Sigmoid colon (tissue), 7 donors: ENCODE results near the gene ASB8. TPM values are rescaled to one million over a fixed set of nuclear protein-coding genes. Genes with fewer than 3 reads are reported as not detected.

Experiments used
- DNase-seq: peaks from one replicate; pipeline ENCODE4 v3.0.0-alpha.2; 2019
- H3K27ac ChIP-seq, 4 donors: fragments of 200-600 bp; sonication (generic); one replicate each; pipeline ENCODE4 v1.5.1; 2016 to 2019; ENCODE audit warnings: mild to moderate bottlenecking in 1 of 4
- H3K27me3 ChIP-seq, 3 donors: fragments of 200-600 bp; sonication (generic); one replicate each; pipeline ENCODE4 v1.5.1; 2019; ENCODE audit warnings: mild to moderate bottlenecking in 1 of 3
- H3K36me3 ChIP-seq, 4 donors: fragments of 200-600 bp; sonication (generic); one replicate each; pipeline ENCODE4 v1.5.1; 2016 to 2019
- H3K4me1 ChIP-seq, 4 donors: fragments of 200-600 bp; sonication (generic); one replicate each; pipeline ENCODE4 v1.5.1; 2017 to 2019
- H3K4me3 ChIP-seq, 4 donors: fragments of 200-600 bp; sonication (generic); one replicate each; pipeline ENCODE4 v1.5.1; 2017 to 2019; ENCODE audit warnings: mild to moderate bottlenecking in 2 of 4, moderate library complexity in 1 of 4
- H3K9me3 ChIP-seq, 4 donors: fragments of 200-600 bp in 3 of 4; sonication (generic) in 3 of 4; one replicate each; pipeline versions ENCODE4 v1.5.1 to v1.6.1; 2013 to 2019
- EP300 ChIP-seq, 4 donors: sonication (generic); formaldehyde crosslinking; IDR thresholded peaks; one replicate each; pipeline ENCODE4 v1.6.1; 2017; ENCODE audit warnings: antibody characterized with exemption in 4 of 4
- POLR2A ChIP-seq, 2 donors: fragments of 450-650 bp; IDR thresholded peaks; one replicate each; pipeline ENCODE4 v1.6.1; 2016; ENCODE audit warnings: antibody characterized with exemption in 2 of 2, mild to moderate bottlenecking in 2 of 2, moderate library complexity in 2 of 2
- POLR2AphosphoS5 ChIP-seq, 4 donors: sonication (generic); formaldehyde crosslinking; IDR thresholded peaks; one replicate each; pipeline ENCODE4 v1.6.1; 2017; ENCODE audit warnings: antibody characterized with exemption in 4 of 4
- WGBS, 2 donors: extraction: QIAGEN DNeasy Blood & Tissue Kit; methylation state at CpG; one replicate each; pipeline ENCODE4 v1.1.7; 2013; 5-methylcytosine and 5-hydroxymethylcytosine counted together
- intact Hi-C: fragments of 100-400 bp; cut with DNase I; formaldehyde crosslinking; loops from one replicate; pipeline ENCODE4 v1.15.1; 2023
- polyA plus RNA-seq, 3 donors: library from polyadenylated mRNA; stranded (reverse); fragments of 200-250 nt; gene quantifications; one replicate each; pipeline ENCODE4 v1.2.3, GENCODE V29; 2013
- total RNA-seq, 4 donors: library from RNA; depleted of rRNA; stranded (reverse); fragments of >200 nt; gene quantifications; one replicate each; pipeline ENCODE4 v1.1.0, GENCODE V29; 2016
- TF ChIP-seq, protein P1 (sequence below), 4 experiments: fragments of 450-650 bp in 3 of 4; fragments of 200-600 bp in 1 of 4; IDR thresholded peaks; one replicate each; pipeline ENCODE4 v1.5.1; 2016 to 2019; ENCODE audit warnings: antibody characterized with exemption in 4 of 4, mild to moderate bottlenecking in 3 of 4, moderate library complexity in 2 of 4
- donor health status: healthy with polysubstance abuse.
- donor health status: Bipolar disorder and iron deficiency.
- donor health status: healthy.

The ASB8 gene
- total and polyA plus RNA-seq, 7 donors, result 20.6 to 64.3 (median 35.6) TPM

DNA sequence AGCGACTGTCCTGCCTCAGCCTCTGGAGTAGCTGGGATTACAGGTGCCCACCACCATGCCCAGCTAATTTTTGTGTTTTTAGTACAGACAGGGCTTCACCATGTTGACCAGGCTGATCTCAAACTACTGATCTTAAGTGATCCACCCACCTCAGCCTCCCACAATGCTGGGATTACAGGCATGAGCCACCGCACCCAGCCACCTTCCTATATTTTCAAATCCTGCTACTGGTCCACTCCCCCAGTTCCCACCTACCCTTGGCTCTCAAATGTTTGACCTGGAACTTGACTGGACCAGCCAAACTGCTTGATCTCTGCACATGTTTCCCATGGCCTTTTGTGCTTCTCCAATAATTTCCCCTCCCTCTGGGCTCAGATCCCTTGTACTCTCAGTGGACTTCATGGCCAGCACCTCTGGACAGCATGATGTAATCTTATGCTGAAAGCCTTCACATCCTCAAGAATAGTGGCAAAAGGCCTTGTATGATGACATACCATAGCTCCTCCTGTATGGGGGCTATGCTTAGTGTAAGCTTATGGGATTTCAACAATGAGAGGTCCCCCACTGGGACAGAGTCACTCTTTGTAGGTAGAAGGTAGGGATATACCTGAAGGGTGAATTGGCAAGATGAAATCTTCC, 23.7 kb upstream of the ASB8 start:
- H3K4me3 ChIP-seq, result no peak overlapping the region
- intact Hi-C loops, result no loop called here
- DNase-seq, result no peak
- 93 to 95% methylated on average over 2 of the region's 2 CpGs for WGBS, 2 donors
- no peaks in the 10 kb centered on the region for H3K36me3 ChIP-seq
- TF ChIP-seq, protein P1, sequence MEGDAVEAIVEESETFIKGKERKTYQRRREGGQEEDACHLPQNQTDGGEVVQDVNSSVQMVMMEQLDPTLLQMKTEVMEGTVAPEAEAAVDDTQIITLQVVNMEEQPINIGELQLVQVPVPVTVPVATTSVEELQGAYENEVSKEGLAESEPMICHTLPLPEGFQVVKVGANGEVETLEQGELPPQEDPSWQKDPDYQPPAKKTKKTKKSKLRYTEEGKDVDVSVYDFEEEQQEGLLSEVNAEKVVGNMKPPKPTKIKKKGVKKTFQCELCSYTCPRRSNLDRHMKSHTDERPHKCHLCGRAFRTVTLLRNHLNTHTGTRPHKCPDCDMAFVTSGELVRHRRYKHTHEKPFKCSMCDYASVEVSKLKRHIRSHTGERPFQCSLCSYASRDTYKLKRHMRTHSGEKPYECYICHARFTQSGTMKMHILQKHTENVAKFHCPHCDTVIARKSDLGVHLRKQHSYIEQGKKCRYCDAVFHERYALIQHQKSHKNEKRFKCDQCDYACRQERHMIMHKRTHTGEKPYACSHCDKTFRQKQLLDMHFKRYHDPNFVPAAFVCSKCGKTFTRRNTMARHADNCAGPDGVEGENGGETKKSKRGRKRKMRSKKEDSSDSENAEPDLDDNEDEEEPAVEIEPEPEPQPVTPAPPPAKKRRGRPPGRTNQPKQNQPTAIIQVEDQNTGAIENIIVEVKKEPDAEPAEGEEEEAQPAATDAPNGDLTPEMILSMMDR (IDR thresholded peaks at IDR 0.05), result no peak
- TF ChIP-seq POLR2A (IDR thresholded peaks at IDR 0.05), result no peak
- TF ChIP-seq POLR2AphosphoS5 (IDR thresholded peaks at IDR 0.05), result no peak
- TF ChIP-seq EP300 (IDR thresholded peaks at IDR 0.05), result no peak
- no peak overlapping the region for H3K27ac ChIP-seq
- H3K9me3 ChIP-seq, result no peaks in the 10 kb centered on the region
- peaks cover 0 to 28% (median 23%) of the 10 kb centered on the region in 4 donors for H3K4me1 ChIP-seq
- H3K27me3 ChIP-seq, result peaks cover 21 to 75% (median 29%) of the 10 kb centered on the region in 3 donors

- Histone ChIP-seq H3K4me1 (peaks cover 0 to 28% (median 23%) of the 10 kb centered on the region in 4 donors), H3K27me3 (peaks cover 21 to 75% (median 29%) of the 10 kb centered on the region in 3 donors), H3K36me3 (no peaks in the 10 kb centered on the region), H3K27ac (no peak overlapping the region), H3K9me3 (no peaks in the 10 kb centered on the region), H3K4me3 (no peak overlapping the region)
- 84 to 90% methylated on average over 1 of the region's 1 CpG for WGBS, 2 donors
- no peak for DNase-seq
- TF ChIP-seq POLR2AphosphoS5 (IDR thresholded peaks at IDR 0.05), result no peak
- no peak for TF ChIP-seq EP300 (IDR thresholded peaks at IDR 0.05)
- TF ChIP-seq POLR2A (IDR thresholded peaks at IDR 0.05), result no peak
- TF ChIP-seq, protein P1 (IDR thresholded peaks at IDR 0.05), result no peak
- intact Hi-C loops, result no loop called here
Measured at GRCh38 chr12:48180424-48180823, 23.1 kb upstream of the ASB8 start.

GRCh38 chr12:48179466-48179865, 22.2 kb upstream of the ASB8 start:
- no peaks in the 10 kb centered on the region for H3K36me3 ChIP-seq
- H3K27me3 ChIP-seq, result peaks cover 15 to 65% (median 25%) of the 10 kb centered on the region in 3 donors
- H3K4me3 ChIP-seq, result no peak overlapping the region
- H3K27ac ChIP-seq, result no peak overlapping the region
- H3K9me3 ChIP-seq, result no peaks in the 10 kb centered on the region
- peaks cover 0 to 22% (median 21%) of the 10 kb centered on the region in 4 donors for H3K4me1 ChIP-seq
- 95 to 96% methylated on average over 1 of the region's 1 CpG for WGBS, 2 donors
- intact Hi-C loops, result no loop called here
- no peak for DNase-seq
- TF ChIP-seq POLR2AphosphoS5 (IDR thresholded peaks at IDR 0.05) (no peak), EP300 (IDR thresholded peaks at IDR 0.05) (no peak), POLR2A (IDR thresholded peaks at IDR 0.05) (no peak)
- TF ChIP-seq, protein P1 (IDR thresholded peaks at IDR 0.05), result no peak

DNA sequence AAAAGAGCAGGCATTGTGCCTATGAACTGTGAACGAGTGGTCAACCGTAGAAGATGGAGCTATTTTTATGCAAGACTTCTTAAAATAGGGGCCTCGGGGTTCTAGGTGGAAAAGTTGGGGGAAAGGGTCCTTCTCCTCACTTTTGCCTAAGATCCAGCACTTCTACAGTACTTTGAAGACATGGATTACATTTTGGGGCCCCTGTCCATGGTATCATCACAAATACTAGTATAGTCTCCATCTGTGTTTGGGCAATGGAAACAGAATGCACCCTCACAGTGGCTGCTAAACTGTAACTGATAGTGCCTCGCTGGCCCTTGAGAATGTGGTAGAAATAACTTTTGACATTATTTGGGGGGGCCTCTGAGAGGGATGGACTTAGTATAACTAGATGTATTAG, 20.7 kb upstream of the ASB8 start:
- no peak for TF ChIP-seq POLR2AphosphoS5 (IDR thresholded peaks at IDR 0.05)
- no peak for TF ChIP-seq EP300 (IDR thresholded peaks at IDR 0.05)
- TF ChIP-seq, protein P1 (IDR thresholded peaks at IDR 0.05), result no peak
- no peak for TF ChIP-seq POLR2A (IDR thresholded peaks at IDR 0.05)
- intact Hi-C loops, result no loop called here

GRCh38 chr12:48176417-48176751, 19.1 kb upstream of the ASB8 start:
- Histone ChIP-seq H3K36me3 (no peaks in the 10 kb centered on the region), H3K27ac (no peak overlapping the region), H3K9me3 (no peaks in the 10 kb centered on the region), H3K4me3 (no peak overlapping the region), H3K27me3 (peaks cover 5 to 34% (median 11%) of the 10 kb centered on the region in 3 donors), H3K4me1 (no peaks in the 10 kb centered on the region)
- intact Hi-C loops, result no loop called here
- TF ChIP-seq, protein P1 (IDR thresholded peaks at IDR 0.05), result no peak
- TF ChIP-seq POLR2A (IDR thresholded peaks at IDR 0.05) (no peak), POLR2AphosphoS5 (IDR thresholded peaks at IDR 0.05) (no peak), EP300 (IDR thresholded peaks at IDR 0.05) (no peak)
- no peak for DNase-seq

More for the DNA sequence above, 20.7 kb upstream of the ASB8 start:
- Histone ChIP-seq H3K4me1 (peaks cover 0 to 7% (median 7%) of the 10 kb centered on the region in 4 donors), H3K27ac (no peak overlapping the region), H3K36me3 (no peaks in the 10 kb centered on the region), H3K9me3 (no peaks in the 10 kb centered on the region), H3K27me3 (peaks cover 5 to 50% (median 16%) of the 10 kb centered on the region in 3 donors), H3K4me3 (no peak overlapping the region)
- DNase-seq, result no peak
- 64 to 76% methylated on average over 4 of the region's 4 CpGs for WGBS, 2 donors
